OCI-LY3 (cell line): Measurements from ENCODE around the gene USP2.

ENCODE experiments used
- H2AFZ ChIP-seq: fragments of 200-600, 300-600 bp; shearing (Covaris generic); 2 replicates; pipeline ENCODE4 v1.6.0; 2014; ENCODE audit warnings: antibody characterized with exemption, low read depth, low read length
- H3K27ac ChIP-seq: fragments of 200-600, 300-600 bp; sonication (generic); 2 replicates; pipeline ENCODE4 v1.5.1; 2014; ENCODE audit warnings: mild to moderate bottlenecking, low read length, moderate library complexity, mixed read lengths
- H3K27me3 ChIP-seq: fragments of 200-600, 300-600 bp; sonication (generic); 2 replicates; pipeline ENCODE4 v1.6.1; 2014; ENCODE audit warnings: low read depth, low read length, mixed read lengths
- H3K36me3 ChIP-seq: fragments of 200-600, 300-600 bp; sonication (generic); replicated peaks from 2 replicates; pipeline ENCODE3; 2014; ENCODE audit warnings: low read depth, low read length, mixed read lengths
- H3K4me1 ChIP-seq: fragments of 300-600, 200-600 bp; sonication (generic); 2 replicates; pipeline ENCODE4 v1.6.1; 2014; ENCODE audit warnings: low read length, mixed read lengths
- H3K4me2 ChIP-seq: fragments of 200-600, 300-600 bp; sonication (generic); 2 replicates; pipeline ENCODE4 v1.6.1; 2014; ENCODE audit warnings: low read length, mixed read lengths
- H3K4me3 ChIP-seq: fragments of 300-600, 200-600 bp; sonication (generic); 2 replicates; pipeline ENCODE4 v1.5.1; 2014; ENCODE audit warnings: antibody characterized with exemption, mild to moderate bottlenecking, low read length, moderate library complexity
- H3K79me2 ChIP-seq: fragments of 300-600, 200-600 bp; shearing (Covaris generic); 2 replicates; pipeline ENCODE4 v1.6.1; 2014; ENCODE audit warnings: mild to moderate bottlenecking, low read length, mixed read lengths
- H3K9ac ChIP-seq: fragments of 300-600, 200-600 bp; shearing (Covaris generic); 2 replicates; pipeline ENCODE4 v1.6.0; 2014; ENCODE audit warnings: mild to moderate bottlenecking, low read length, moderate library complexity
- H3K9me3 ChIP-seq: fragments of 200-600, 300-600 bp; shearing (Covaris generic); 2 replicates; pipeline ENCODE4 v1.6.1; 2014; ENCODE audit warnings: low read length, mixed read lengths; ENCODE audit not compliant: insufficient read depth
- H4K20me1 ChIP-seq: fragments of 200-600, 300-600 bp; sonication (generic); 2 replicates; pipeline ENCODE4 v1.6.1; 2016; ENCODE audit warnings: low read length, mixed read lengths; ENCODE audit not compliant: insufficient read depth
- EZH2phosphoT487 ChIP-seq: fragments of 200-600 bp; shearing (Covaris generic); IDR thresholded peaks from 2 replicates; pipeline ENCODE4 v1.6.1; 2018; ENCODE audit warnings: antibody characterized with exemption, mixed run types, low read depth
- TF ChIP-seq, protein P1 (sequence below): fragments of 200-600, 300-600 bp; sonication (generic); IDR thresholded peaks from 2 replicates; pipeline ENCODE4 v1.5.1; 2014; ENCODE audit warnings: antibody characterized with exemption, low read length, low read depth

USP2 gene

DNA sequence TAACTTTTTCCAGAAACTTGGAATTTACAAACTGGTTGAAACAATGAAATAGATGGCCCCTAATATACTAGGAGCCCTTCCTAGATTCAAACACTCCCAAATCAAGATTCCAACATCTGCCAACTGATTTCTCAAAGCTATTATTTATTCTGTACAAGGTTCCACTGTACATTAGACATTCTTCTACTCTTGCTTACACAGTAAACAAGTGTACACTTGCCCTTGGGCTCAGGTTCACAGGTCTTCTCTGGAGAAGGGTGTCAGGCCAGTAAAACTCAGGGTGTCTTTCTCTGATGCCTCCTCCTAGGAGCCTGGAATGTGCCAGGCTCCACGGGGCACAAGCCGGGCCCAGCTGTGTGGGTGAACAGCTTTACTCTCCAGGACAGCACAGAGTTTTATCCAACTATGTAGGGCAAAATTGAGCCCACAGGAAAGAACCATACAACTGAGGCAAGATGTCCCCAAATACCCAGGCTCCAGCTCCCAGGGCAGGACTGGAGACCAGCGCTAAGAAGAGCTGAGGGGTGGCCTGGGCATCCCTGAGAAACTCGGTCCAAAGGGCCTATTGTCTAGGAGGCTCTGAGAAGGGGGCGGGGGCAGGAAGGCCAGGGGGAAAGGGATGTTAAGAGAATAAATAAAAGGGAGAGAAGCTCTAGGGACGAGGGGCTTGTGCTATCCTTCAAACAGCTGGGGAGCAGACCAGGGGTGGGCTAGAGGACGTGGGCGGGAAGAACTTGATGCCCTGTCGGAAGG is 26.2 kb downstream of the USP2 start:
- Histone ChIP-seq H3K27ac (no peak overlapping the region), H4K20me1 (no peaks in the 10 kb centered on the region), H3K4me1 (peaks cover 13% of the 10 kb centered on the region), H3K4me3 (no peak overlapping the region), H3K9me3 (no peaks in the 10 kb centered on the region), H3K4me2 (no peak overlapping the region), H2AFZ (no peak overlapping the region), H3K9ac (no peak overlapping the region), H3K79me2 (no peaks in the 10 kb centered on the region), H3K36me3 (no peaks in the 10 kb centered on the region), H3K27me3 (peaks cover 25% of the 10 kb centered on the region)
- no peak for TF ChIP-seq EZH2phosphoT487
- TF ChIP-seq, protein P1, sequence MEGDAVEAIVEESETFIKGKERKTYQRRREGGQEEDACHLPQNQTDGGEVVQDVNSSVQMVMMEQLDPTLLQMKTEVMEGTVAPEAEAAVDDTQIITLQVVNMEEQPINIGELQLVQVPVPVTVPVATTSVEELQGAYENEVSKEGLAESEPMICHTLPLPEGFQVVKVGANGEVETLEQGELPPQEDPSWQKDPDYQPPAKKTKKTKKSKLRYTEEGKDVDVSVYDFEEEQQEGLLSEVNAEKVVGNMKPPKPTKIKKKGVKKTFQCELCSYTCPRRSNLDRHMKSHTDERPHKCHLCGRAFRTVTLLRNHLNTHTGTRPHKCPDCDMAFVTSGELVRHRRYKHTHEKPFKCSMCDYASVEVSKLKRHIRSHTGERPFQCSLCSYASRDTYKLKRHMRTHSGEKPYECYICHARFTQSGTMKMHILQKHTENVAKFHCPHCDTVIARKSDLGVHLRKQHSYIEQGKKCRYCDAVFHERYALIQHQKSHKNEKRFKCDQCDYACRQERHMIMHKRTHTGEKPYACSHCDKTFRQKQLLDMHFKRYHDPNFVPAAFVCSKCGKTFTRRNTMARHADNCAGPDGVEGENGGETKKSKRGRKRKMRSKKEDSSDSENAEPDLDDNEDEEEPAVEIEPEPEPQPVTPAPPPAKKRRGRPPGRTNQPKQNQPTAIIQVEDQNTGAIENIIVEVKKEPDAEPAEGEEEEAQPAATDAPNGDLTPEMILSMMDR: no peak

DNA sequence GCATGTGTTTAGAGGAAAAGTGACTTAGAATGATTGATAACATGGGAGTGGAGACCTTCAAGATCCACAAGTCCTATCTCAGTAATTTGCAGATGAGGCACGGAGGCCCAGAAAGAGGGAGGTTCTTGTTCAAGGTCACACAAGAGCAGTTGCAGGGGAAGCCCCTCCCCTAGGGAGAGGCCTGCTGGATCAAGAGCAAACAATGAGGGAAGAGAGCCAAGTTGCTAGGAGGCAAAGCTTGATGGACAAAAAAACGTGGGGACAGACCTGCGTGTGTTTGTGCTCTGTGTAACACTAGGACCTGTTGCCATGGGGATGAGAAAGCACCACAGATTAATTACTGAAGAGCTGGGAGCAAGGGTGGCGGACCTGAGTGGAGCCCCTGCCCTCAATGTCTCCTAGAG is 28.6 kb downstream of the USP2 start:
- Histone ChIP-seq H4K20me1 (no peaks in the 10 kb centered on the region), H3K4me1 (0 out of 2 replicates have a peak, but pooled peaks cover 4% of the 10 kb centered on the region), H3K4me3 (no peak overlapping the region), H3K27ac (no peak overlapping the region), H2AFZ (no peak overlapping the region), H3K79me2 (no peaks in the 10 kb centered on the region), H3K27me3 (peaks cover 25% of the 10 kb centered on the region), H3K9me3 (no peaks in the 10 kb centered on the region), H3K4me2 (no peak overlapping the region), H3K36me3 (no peaks in the 10 kb centered on the region), H3K9ac (no peak overlapping the region)
- TF ChIP-seq EZH2phosphoT487: no peak
- TF ChIP-seq, protein P1: no peak

DNA sequence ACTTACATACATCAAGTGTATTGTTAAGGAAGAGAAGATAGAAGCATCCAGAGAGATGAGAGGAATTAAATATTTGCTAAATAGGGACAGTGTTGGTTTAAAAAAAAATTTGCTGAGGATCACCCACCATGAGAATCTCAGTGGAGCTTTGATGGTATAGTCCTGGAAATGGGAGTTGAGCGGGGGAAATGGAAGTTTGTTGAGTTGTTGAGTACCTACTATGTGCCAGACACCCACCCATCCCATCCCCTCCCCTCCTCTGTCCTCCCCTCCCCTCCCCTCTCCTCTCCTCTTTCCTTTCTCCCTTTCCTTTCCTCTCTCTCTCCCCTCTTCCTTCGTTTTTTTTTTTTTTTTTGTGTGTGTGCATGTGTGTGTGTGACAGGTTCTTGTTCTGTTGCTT is 30.3 kb downstream of the USP2 start:
- Histone ChIP-seq H3K4me3 (no peak overlapping the region), H3K36me3 (no peaks in the 10 kb centered on the region), H3K9ac (no peak overlapping the region), H2AFZ (no peak overlapping the region), H3K4me1 (0 out of 2 replicates have a peak, but pooled peaks cover 4% of the 10 kb centered on the region), H3K27me3 (peaks cover 26% of the 10 kb centered on the region), H3K4me2 (no peak overlapping the region), H4K20me1 (no peaks in the 10 kb centered on the region), H3K27ac (no peak overlapping the region), H3K9me3 (no peaks in the 10 kb centered on the region), H3K79me2 (no peaks in the 10 kb centered on the region)
- TF ChIP-seq, protein P1: no peak
- TF ChIP-seq EZH2phosphoT487: no peak

DNA sequence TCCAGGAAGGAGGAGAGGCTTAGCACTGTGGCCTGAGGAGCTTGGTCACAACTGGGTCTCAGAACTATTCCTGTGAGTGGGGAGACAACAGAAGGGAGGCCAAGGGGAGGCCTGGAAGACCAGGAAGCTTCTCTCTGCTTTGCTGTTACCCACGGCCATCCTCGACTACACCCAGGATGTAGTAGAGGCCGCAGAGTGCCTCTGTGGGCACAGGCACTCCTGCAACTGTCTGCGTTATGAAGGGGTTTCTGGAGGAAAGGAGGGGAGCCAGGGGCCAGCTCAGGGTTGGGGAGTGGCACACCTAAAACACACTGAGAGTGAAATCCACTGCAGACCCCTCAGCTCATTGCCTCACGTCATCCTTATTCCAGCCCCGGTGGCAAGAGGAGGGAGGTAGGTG is 31.2 kb downstream of the USP2 start:
- H3K9me3 ChIP-seq: no peaks in the 10 kb centered on the region
- H3K27ac ChIP-seq: no peak overlapping the region
- H2AFZ ChIP-seq: no peak overlapping the region
- no peaks in the 10 kb centered on the region for H3K4me1 ChIP-seq
- H3K27me3 ChIP-seq: peaks cover 28% of the 10 kb centered on the region
- no peak for TF ChIP-seq EZH2phosphoT487
- TF ChIP-seq, protein P1: no peak
- no peak overlapping the region for H3K4me3 ChIP-seq
- no peak overlapping the region for H3K4me2 ChIP-seq
- H3K79me2 ChIP-seq: no peaks in the 10 kb centered on the region
- no peaks in the 10 kb centered on the region for H3K36me3 ChIP-seq
- H4K20me1 ChIP-seq: no peaks in the 10 kb centered on the region
- no peak overlapping the region for H3K9ac ChIP-seq
